PC-9 (cell line): Measurements from ENCODE around the gene NTMT1.

Experiments
- CTCF ChIP-seq: fragments of 200-600 bp; sonication (generic); conservative IDR thresholded peaks from 2 replicates; pipeline ENCODE4 v1.6.1; 2017; ENCODE audit warnings: mixed run types, antibody characterized with exemption, mild to moderate bottlenecking, moderate library complexity
- EZH2 ChIP-seq: fragments of 200-600 bp; sonication (generic); IDR thresholded peaks from 2 replicates; pipeline ENCODE4 v1.8.0; 2017; ENCODE audit warnings: antibody characterized with exemption, low read depth

- TF ChIP-seq EZH2 (no peak), CTCF (no peak)
Measured at GRCh38 chr9:129595311-129595741, 30.6 kb upstream of the NTMT1 start.
